Tibial nerve (tissue), 4 donors: Measurements from ENCODE around the gene GM2A.

Source experiments
- EP300 ChIP-seq, 2 donors: sonication (generic); formaldehyde crosslinking; IDR thresholded peaks; one replicate each; pipeline ENCODE4 v1.6.1; 2017; ENCODE audit warnings: antibody characterized with exemption in 2 of 2, mild to moderate bottlenecking in 1 of 2
- POLR2A ChIP-seq, 2 donors: fragments of 450-650 bp; IDR thresholded peaks; one replicate each; pipeline ENCODE4 v1.6.1; 2017; ENCODE audit warnings: antibody characterized with exemption in 2 of 2, mild to moderate bottlenecking in 2 of 2, moderate library complexity in 2 of 2
- TF ChIP-seq, protein P1 (sequence below), 5 experiments: fragments of 200-600 bp in 3 of 5; fragments of 450-650 bp in 2 of 5; sonication (generic) in 3 of 5; IDR thresholded peaks; one replicate each; pipeline ENCODE4 v1.5.1; 2016 to 2019; ENCODE audit warnings: antibody characterized with exemption in 5 of 5, mild to moderate bottlenecking in 3 of 5, moderate library complexity in 2 of 5

GRCh38 chr5:151317871-151318270 is 64.9 kb downstream of the GM2A start:
- TF ChIP-seq, protein P1, sequence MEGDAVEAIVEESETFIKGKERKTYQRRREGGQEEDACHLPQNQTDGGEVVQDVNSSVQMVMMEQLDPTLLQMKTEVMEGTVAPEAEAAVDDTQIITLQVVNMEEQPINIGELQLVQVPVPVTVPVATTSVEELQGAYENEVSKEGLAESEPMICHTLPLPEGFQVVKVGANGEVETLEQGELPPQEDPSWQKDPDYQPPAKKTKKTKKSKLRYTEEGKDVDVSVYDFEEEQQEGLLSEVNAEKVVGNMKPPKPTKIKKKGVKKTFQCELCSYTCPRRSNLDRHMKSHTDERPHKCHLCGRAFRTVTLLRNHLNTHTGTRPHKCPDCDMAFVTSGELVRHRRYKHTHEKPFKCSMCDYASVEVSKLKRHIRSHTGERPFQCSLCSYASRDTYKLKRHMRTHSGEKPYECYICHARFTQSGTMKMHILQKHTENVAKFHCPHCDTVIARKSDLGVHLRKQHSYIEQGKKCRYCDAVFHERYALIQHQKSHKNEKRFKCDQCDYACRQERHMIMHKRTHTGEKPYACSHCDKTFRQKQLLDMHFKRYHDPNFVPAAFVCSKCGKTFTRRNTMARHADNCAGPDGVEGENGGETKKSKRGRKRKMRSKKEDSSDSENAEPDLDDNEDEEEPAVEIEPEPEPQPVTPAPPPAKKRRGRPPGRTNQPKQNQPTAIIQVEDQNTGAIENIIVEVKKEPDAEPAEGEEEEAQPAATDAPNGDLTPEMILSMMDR (IDR thresholded peaks at IDR 0.05), result no peak
- TF ChIP-seq EP300 (IDR thresholded peaks at IDR 0.05) (no peak), POLR2A (IDR thresholded peaks at IDR 0.05) (no peak)
